Epithelial cell of esophagus (primary cell): ENCODE data around the gene CSAD.
"Not testable (repeated sequence)": the region's sequence is repeated elsewhere in the genome, so short reads cannot be mapped to it uniquely, and the experiment has no call there.

ENCODE experiments used
- DNase-seq: peaks from one replicate; pipeline ENCODE4 v3.0.0; 2010; ENCODE audit warnings: low read depth
- H3K4me3 ChIP-seq: 2 replicates; pipeline ENCODE4 v1.5.1; 2011; ENCODE audit warnings: mild to moderate bottlenecking, low read length, control low read depth
- TF ChIP-seq, protein P1 (sequence below): IDR thresholded peaks from 2 replicates; pipeline ENCODE4 v1.5.1; 2011; ENCODE audit warnings: low read depth, mild to moderate bottlenecking, low read length, control low read depth, inconsistent platforms; ENCODE audit not compliant: insufficient read depth; ENCODE audit errors: missing control alignments

Gene CSAD

DNA sequence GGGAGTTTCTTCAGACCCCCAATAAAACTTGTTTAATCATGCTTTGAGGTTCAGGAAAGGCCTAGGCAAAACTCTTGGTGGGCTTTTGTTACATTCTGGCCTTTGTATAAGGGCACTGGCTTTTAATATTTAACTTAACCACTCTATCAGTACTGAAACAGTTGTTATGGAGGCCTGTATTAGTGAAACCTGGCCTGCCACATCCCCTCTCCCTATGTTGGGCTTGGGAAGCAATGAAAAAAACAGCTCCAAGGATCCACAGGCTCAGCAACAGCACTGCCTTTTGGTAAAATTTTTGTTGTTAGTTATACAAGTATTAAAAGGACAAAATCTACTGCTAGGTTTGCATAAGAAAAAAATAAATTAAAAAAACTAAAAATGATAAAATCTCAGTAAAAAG, 66.8 kb downstream of the CSAD start:
- TF ChIP-seq, protein P1, sequence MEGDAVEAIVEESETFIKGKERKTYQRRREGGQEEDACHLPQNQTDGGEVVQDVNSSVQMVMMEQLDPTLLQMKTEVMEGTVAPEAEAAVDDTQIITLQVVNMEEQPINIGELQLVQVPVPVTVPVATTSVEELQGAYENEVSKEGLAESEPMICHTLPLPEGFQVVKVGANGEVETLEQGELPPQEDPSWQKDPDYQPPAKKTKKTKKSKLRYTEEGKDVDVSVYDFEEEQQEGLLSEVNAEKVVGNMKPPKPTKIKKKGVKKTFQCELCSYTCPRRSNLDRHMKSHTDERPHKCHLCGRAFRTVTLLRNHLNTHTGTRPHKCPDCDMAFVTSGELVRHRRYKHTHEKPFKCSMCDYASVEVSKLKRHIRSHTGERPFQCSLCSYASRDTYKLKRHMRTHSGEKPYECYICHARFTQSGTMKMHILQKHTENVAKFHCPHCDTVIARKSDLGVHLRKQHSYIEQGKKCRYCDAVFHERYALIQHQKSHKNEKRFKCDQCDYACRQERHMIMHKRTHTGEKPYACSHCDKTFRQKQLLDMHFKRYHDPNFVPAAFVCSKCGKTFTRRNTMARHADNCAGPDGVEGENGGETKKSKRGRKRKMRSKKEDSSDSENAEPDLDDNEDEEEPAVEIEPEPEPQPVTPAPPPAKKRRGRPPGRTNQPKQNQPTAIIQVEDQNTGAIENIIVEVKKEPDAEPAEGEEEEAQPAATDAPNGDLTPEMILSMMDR: no peak
- DNase-seq: no peak
- H3K4me3 ChIP-seq: no peak overlapping the region

DNA sequence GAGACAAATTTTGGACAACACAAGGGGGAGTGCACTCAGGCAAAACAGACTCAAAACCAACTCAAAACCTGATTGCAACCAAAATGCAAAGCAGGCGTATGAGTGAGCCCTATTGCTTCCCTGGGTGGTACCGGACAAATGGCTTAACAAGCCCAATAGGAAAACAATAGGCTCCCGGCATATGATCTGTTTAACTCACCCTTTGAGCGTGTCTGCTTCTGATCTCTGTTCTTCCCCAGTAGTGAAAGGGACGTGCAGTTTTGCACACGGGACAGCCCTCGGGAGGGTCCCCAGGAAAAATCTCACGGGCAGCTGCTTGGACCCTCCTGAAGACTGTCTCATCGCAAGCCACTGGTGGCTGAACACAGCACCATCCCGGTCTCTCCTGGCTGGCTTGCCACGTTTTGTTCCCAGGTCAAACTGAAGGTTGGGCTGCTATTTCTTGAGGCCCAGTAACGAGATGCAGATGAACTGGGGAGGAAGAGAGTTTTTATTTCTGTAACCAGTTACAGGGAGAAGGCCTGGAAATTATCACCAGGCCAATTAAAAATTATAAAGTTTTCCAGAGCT, 67.5 kb downstream of the CSAD start:
- TF ChIP-seq, protein P1: no peak
- H3K4me3 ChIP-seq: no peak overlapping the region
- no peak for DNase-seq

DNA sequence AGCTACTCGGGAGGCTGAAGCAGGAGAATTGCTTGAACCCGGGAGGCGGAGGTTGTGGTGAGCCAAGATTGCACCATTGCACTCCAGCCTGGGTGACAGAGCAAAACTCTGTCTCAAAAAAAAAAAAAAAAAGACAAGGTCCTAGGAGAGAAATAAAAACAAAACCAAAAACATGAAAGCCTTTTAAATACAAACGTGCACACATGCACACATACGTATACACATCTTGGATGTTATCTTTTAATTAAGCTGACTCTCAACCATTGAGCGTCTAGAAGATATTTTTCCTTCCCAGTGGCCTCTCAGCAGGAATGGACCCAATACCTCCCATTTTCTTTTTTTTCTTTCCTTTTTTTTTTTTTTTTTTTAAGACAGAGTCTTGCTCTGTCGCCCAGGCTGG, 68.3 kb downstream of the CSAD start:
- DNase-seq, H3K4me3 ChIP-seq: not testable (repeated sequence)
